HEK293 (cell line): ENCODE results near the gene MGLL.

Source experiments
- CTCF ChIA-PET: fragments of 350-600 bp; formaldehyde crosslinking; extraction: SDS; loops from one replicate; lab custom pipeline; 2021; ENCODE audit warnings: antibody characterized with exemption; lab: Yijun Ruan, JAX
- POLR2A ChIA-PET: fragments of 300-600 bp; formaldehyde crosslinking; extraction: SDS; loops from one replicate; lab custom pipeline; 2020; ENCODE audit warnings: antibody characterized with exemption, inconsistent platforms; lab: Yijun Ruan, JAX
- H3K27ac ChIP-seq: fragments of 200-500 bp; sonication (Bioruptor generic); 2 replicates; pipeline ENCODE4 v1.5.1; 2014; ENCODE audit warnings: low read depth, low read length, control low read depth, inconsistent platforms; ENCODE audit errors: extremely low read depth
- H3K36me3 ChIP-seq, 2 experiments: fragments of 200-500 bp in 1 of 2; sonication (Bioruptor generic) in 1 of 2; 1 replicate in 1 of 2; 2 replicates in 1 of 2; pipeline ENCODE4 v1.5.1; 2014 to 2017; ENCODE audit warnings: inconsistent platforms in 2 of 2, low read length in 2 of 2; ENCODE audit not compliant: control insufficient read depth in 2 of 2, insufficient read depth in 1 of 2
- H3K4me1 ChIP-seq: fragments of 200-500 bp; sonication (Bioruptor generic); 2 replicates; pipeline ENCODE4 v1.5.1; 2014; ENCODE audit warnings: mild to moderate bottlenecking, low read length, inconsistent platforms; ENCODE audit not compliant: control insufficient read depth, insufficient read depth
- H3K4me3 ChIP-seq: 2 replicates; pipeline ENCODE4 v1.5.1; 2011; ENCODE audit warnings: low read depth, mild to moderate bottlenecking, control low read depth, low read length, moderate library complexity
- H3K9me3 ChIP-seq: fragments of 200-500 bp; sonication (Bioruptor generic); 2 replicates; pipeline ENCODE4 v1.5.1; 2014; ENCODE audit warnings: low read depth, low read length, inconsistent platforms; ENCODE audit not compliant: control insufficient read depth, insufficient read depth
- GFI1B ChIP-seq: fragments of 450-650 bp; formaldehyde crosslinking; IDR thresholded peaks from 2 replicates; pipeline ENCODE4 v1.5.1; 2016; ENCODE audit warnings: missing biosample characterization, missing genetic modification characterization
- GLI4 ChIP-seq: fragments of 450-650 bp; formaldehyde crosslinking; IDR thresholded peaks from 2 replicates; pipeline ENCODE4 v1.5.1; 2016; ENCODE audit warnings: missing biosample characterization, missing genetic modification characterization
- GLIS1 ChIP-seq: fragments of 450-650 bp; formaldehyde crosslinking; IDR thresholded peaks from 2 replicates; pipeline ENCODE4 v1.5.1; 2016; ENCODE audit warnings: missing biosample characterization, missing genetic modification characterization
- HOXC10 ChIP-seq: sonication (generic); formaldehyde crosslinking; IDR thresholded peaks from 2 replicates; pipeline ENCODE4 v1.8.1; 2023; ENCODE audit warnings: mild to moderate bottlenecking, missing genetic modification reagents
- MZF1 ChIP-seq: fragments of 450-650 bp; formaldehyde crosslinking; IDR thresholded peaks from 2 replicates; pipeline ENCODE4 v1.5.1; 2017; ENCODE audit warnings: missing biosample characterization, missing genetic modification characterization, borderline replicate concordance
- RBAK ChIP-seq: fragments of 450-650 bp; formaldehyde crosslinking; IDR thresholded peaks from 2 replicates; pipeline ENCODE4 v1.5.1; 2016; ENCODE audit warnings: missing biosample characterization, missing genetic modification characterization
- REPIN1 ChIP-seq: fragments of 450-650 bp; formaldehyde crosslinking; IDR thresholded peaks from 2 replicates; pipeline ENCODE4 v1.5.1; 2017; ENCODE audit warnings: missing biosample characterization, missing genetic modification characterization, low read depth
- YY1 ChIP-seq: fragments of 450-650 bp; formaldehyde crosslinking; IDR thresholded peaks from 2 replicates; pipeline ENCODE4 v1.5.1; 2018; ENCODE audit warnings: missing biosample characterization, missing genetic modification characterization
- ZBTB1 ChIP-seq: fragments of 450-650 bp; formaldehyde crosslinking; IDR thresholded peaks from 2 replicates; pipeline ENCODE4 v1.5.1; 2016; ENCODE audit warnings: missing biosample characterization, missing genetic modification characterization
- ZBTB8A ChIP-seq: fragments of 450-650 bp; formaldehyde crosslinking; IDR thresholded peaks from 2 replicates; pipeline ENCODE4 v1.5.1; 2016; ENCODE audit warnings: missing biosample characterization, missing genetic modification characterization
- ZNF138 ChIP-seq: fragments of 450-650 bp; formaldehyde crosslinking; IDR thresholded peaks from 2 replicates; pipeline ENCODE4 v1.5.1; 2016; ENCODE audit warnings: missing biosample characterization, missing genetic modification characterization, borderline replicate concordance
- ZNF184 ChIP-seq: fragments of 450-650 bp; IDR thresholded peaks from 2 replicates; pipeline ENCODE4 v1.5.1; 2018; ENCODE audit warnings: missing biosample characterization, mild to moderate bottlenecking, missing genetic modification characterization
- ZNF302 ChIP-seq: fragments of 450-650 bp; formaldehyde crosslinking; IDR thresholded peaks from 2 replicates; pipeline ENCODE4 v1.5.1; 2016; ENCODE audit warnings: missing biosample characterization, missing genetic modification characterization, low read depth
- ZNF37A ChIP-seq: fragments of 450-650 bp; IDR thresholded peaks from 2 replicates; pipeline ENCODE4 v1.5.1; 2018; ENCODE audit warnings: missing biosample characterization, missing genetic modification characterization
- ZNF555 ChIP-seq: fragments of 450-650 bp; formaldehyde crosslinking; conservative IDR thresholded peaks from 2 replicates; pipeline ENCODE4 v1.5.1; 2017; ENCODE audit warnings: missing biosample characterization, mild to moderate bottlenecking, missing genetic modification characterization, inconsistent platforms
- ZNF707 ChIP-seq: fragments of 450-650 bp; formaldehyde crosslinking; IDR thresholded peaks from 2 replicates; pipeline ENCODE4 v1.5.1; 2016; ENCODE audit warnings: missing biosample characterization, missing genetic modification characterization
- ZNF777 ChIP-seq: fragments of 450-650 bp; formaldehyde crosslinking; IDR thresholded peaks from 2 replicates; pipeline ENCODE4 v1.5.1; 2017; ENCODE audit warnings: missing biosample characterization, missing genetic modification characterization, borderline replicate concordance
- ZNF830 ChIP-seq: fragments of 450-650 bp; IDR thresholded peaks from 2 replicates; pipeline ENCODE4 v1.5.0; 2018; ENCODE audit warnings: missing biosample characterization, missing genetic modification characterization, low read depth, mild to moderate bottlenecking, moderate library complexity
- TF ChIP-seq, protein P1 (sequence below): fragments of 450-650 bp; formaldehyde crosslinking; IDR thresholded peaks from 2 replicates; pipeline ENCODE4 v1.5.1; 2016; ENCODE audit warnings: missing biosample characterization, missing genetic modification characterization
- TF ChIP-seq, protein P2 (sequence below): fragments of 450-650 bp; formaldehyde crosslinking; IDR thresholded peaks from 2 replicates; pipeline ENCODE4 v1.5.1; 2016; ENCODE audit warnings: missing biosample characterization, missing genetic modification characterization
- TF ChIP-seq, protein P3 (sequence below): fragments of 450-650 bp; formaldehyde crosslinking; conservative IDR thresholded peaks from 2 replicates; pipeline ENCODE4 v1.5.1; 2016; ENCODE audit warnings: low read depth, missing biosample characterization, missing genetic modification characterization

MGLL gene

DNA sequence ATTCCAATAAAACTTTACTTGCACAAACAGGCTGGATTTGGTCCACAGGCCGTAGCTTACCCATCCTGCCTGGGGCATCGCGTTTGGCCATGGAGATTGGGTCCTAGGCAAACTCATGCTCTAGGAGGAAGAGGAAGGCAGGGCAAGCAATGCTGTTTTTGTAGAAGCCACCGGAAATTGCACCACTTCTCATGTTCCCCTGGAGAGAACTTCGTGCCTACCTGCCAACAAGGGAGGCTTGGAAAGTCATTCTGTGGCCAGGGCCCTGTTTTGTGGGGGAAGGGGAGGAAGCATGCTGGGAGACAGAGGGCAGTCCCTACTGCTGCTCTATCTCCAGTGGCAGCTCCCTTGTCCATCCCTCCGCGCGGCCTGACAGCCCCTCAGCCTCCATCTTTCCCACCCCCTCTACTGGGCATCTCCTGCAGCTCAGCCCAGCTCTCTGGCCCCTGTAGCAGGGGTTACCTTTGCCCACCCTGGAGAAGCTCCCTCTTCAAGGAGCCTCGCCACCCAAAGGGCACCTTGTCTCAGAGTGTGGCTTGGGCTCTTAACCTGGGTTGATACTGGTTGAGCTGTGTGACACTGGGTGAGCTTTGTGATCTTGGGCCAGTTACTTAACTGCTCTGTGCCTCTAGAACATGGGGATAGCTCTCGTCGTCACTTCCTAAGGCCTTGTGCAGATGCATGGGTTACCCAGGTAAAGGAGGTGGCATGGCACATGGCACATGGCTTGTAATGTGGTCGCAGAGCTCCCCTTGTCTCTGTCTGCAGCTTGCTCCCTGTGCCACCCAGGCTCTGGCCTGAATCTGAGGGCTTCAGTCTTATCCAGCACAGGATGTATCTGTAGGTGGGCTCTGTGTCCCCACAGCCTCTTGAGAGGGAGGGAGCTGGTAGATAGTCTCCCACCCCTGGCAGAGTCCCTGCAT is 143.4 kb downstream of the MGLL start:
- ChIA-PET POLR2A (no interaction called here), CTCF (no interaction called here)
- Histone ChIP-seq H3K9me3 (no peaks in the 10 kb centered on the region), H3K27ac (no peak overlapping the region), H3K36me3 (peaks cover 0 to 18% of the 10 kb centered on the region in 2 experiments; a peak in 1 of 3 replicates), H3K4me1 (no peaks in the 10 kb centered on the region), H3K4me3 (no peak overlapping the region)
- no peak for TF ChIP-seq ZNF830 (tag by site-specific recombination)
- TF ChIP-seq ZNF555 (tag by site-specific recombination), result no peak
- no peak for TF ChIP-seq ZNF302 (tag by site-specific recombination)
- no peak for TF ChIP-seq YY1 (tag by site-specific recombination)

DNA sequence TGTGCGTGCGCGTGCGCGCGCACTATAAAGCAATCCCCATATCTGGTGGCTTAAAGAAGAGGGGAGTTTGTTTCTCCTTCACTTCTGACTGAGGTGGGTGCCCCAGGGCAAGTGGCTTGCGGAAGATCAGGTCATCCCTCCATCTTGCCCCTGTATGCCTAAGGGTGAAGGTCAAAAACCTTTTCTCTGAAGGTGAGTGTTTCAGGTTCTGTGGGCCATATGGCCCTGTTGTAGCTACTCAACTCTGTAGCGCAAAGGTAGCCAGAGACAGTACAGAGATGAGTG is 144.1 kb downstream of the MGLL start:
- ChIA-PET POLR2A (no interaction called here), CTCF (interaction anchor here (1.0 kb wide), 1 partner anchor 30 kb away, joined by 3 read pairs; no protein-coding TSS in a partner anchor)
- TF ChIP-seq, protein P1, sequence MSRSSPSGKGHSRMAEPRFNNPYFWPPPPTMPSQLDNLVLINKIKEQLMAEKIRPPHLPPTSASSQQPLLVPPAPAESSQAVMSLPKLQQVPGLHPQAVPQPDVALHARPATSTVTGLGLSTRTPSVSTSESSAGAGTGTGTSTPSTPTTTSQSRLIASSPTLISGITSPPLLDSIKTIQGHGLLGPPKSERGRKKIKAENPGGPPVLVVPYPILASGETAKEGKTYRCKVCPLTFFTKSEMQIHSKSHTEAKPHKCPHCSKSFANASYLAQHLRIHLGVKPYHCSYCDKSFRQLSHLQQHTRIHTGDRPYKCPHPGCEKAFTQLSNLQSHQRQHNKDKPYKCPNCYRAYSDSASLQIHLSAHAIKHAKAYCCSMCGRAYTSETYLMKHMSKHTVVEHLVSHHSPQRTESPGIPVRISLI, result no peak
- TF ChIP-seq GLIS1 (tag by site-specific recombination), result no peak
- no peak for TF ChIP-seq ZNF184 (tag by site-specific recombination)
- TF ChIP-seq HOXC10 (CRISPR knock-in tag), result no peak
- no peak for TF ChIP-seq ZNF707 (tag by site-specific recombination)
- no peak for TF ChIP-seq MZF1
- TF ChIP-seq GLI4 (tag by site-specific recombination), result no peak
- no peak for TF ChIP-seq ZNF138 (tag by site-specific recombination)
- TF ChIP-seq, protein P2, sequence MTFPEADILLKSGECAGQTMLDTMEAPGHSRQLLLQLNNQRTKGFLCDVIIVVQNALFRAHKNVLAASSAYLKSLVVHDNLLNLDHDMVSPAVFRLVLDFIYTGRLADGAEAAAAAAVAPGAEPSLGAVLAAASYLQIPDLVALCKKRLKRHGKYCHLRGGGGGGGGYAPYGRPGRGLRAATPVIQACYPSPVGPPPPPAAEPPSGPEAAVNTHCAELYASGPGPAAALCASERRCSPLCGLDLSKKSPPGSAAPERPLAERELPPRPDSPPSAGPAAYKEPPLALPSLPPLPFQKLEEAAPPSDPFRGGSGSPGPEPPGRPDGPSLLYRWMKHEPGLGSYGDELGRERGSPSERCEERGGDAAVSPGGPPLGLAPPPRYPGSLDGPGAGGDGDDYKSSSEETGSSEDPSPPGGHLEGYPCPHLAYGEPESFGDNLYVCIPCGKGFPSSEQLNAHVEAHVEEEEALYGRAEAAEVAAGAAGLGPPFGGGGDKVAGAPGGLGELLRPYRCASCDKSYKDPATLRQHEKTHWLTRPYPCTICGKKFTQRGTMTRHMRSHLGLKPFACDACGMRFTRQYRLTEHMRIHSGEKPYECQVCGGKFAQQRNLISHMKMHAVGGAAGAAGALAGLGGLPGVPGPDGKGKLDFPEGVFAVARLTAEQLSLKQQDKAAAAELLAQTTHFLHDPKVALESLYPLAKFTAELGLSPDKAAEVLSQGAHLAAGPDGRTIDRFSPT (tag by site-specific recombination), result no peak
- TF ChIP-seq, protein P3, sequence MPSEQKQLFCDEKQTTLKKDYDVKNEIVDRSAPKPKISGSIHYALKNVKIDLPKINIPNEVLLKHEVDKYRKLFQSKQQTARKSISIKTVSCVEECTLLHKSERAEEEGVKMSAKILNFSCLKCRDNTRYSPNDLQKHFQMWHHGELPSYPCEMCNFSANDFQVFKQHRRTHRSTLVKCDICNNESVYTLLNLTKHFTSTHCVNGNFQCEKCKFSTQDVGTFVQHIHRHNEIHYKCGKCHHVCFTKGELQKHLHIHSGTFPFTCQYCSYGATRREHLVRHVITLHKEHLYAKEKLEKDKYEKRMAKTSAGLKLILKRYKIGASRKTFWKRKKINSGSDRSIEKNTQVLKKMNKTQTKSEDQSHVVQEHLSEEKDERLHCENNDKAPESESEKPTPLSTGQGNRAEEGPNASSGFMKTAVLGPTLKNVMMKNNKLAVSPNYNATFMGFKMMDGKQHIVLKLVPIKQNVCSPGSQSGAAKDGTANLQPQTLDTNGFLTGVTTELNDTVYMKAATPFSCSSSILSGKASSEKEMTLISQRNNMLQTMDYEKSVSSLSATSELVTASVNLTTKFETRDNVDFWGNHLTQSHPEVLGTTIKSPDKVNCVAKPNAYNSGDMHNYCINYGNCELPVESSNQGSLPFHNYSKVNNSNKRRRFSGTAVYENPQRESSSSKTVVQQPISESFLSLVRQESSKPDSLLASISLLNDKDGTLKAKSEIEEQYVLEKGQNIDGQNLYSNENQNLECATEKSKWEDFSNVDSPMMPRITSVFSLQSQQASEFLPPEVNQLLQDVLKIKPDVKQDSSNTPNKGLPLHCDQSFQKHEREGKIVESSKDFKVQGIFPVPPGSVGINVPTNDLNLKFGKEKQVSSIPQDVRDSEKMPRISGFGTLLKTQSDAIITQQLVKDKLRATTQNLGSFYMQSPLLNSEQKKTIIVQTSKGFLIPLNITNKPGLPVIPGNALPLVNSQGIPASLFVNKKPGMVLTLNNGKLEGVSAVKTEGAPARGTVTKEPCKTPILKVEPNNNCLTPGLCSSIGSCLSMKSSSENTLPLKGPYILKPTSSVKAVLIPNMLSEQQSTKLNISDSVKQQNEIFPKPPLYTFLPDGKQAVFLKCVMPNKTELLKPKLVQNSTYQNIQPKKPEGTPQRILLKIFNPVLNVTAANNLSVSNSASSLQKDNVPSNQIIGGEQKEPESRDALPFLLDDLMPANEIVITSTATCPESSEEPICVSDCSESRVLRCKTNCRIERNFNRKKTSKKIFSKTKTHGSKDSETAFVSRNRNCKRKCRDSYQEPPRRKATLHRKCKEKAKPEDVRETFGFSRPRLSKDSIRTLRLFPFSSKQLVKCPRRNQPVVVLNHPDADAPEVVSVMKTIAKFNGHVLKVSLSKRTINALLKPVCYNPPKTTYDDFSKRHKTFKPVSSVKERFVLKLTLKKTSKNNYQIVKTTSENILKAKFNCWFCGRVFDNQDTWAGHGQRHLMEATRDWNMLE, result no peak
- no peak for TF ChIP-seq ZNF777
- TF ChIP-seq REPIN1, result no peak
- no peak for TF ChIP-seq ZBTB1 (tag by site-specific recombination)
- TF ChIP-seq RBAK (tag by site-specific recombination), result no peak
- no peak for TF ChIP-seq GFI1B (tag by site-specific recombination)
- no peak for TF ChIP-seq ZBTB8A (tag by site-specific recombination)
- TF ChIP-seq ZNF37A (tag by site-specific recombination), result no peak
- H3K4me1 ChIP-seq, result no peaks in the 10 kb centered on the region
- no peak overlapping the region for H3K4me3 ChIP-seq
- H3K9me3 ChIP-seq, result no peaks in the 10 kb centered on the region
- no peak overlapping the region for H3K27ac ChIP-seq
- peaks cover 0 to 18% of the 10 kb centered on the region in 2 experiments; a peak in 1 of 3 replicates for H3K36me3 ChIP-seq
